C1 segment of cervical spinal cord (tissue), 14 donors: ENCODE measurements around the gene BAZ1A.
"Not testable (repeated sequence)": the region's sequence is repeated elsewhere in the genome, so short reads cannot be mapped to it uniquely, and the experiment has no call there.

ENCODE experiments used
- DNase-seq, 14 donors: peaks; one replicate each; lab custom pipeline; 2025; lab: John Stamatoyannopoulos, UW

Gene BAZ1A

GRCh38 chr14:34792598-34792997, 82.6 kb downstream of the BAZ1A start:
- DNase-seq = no peak

DNA sequence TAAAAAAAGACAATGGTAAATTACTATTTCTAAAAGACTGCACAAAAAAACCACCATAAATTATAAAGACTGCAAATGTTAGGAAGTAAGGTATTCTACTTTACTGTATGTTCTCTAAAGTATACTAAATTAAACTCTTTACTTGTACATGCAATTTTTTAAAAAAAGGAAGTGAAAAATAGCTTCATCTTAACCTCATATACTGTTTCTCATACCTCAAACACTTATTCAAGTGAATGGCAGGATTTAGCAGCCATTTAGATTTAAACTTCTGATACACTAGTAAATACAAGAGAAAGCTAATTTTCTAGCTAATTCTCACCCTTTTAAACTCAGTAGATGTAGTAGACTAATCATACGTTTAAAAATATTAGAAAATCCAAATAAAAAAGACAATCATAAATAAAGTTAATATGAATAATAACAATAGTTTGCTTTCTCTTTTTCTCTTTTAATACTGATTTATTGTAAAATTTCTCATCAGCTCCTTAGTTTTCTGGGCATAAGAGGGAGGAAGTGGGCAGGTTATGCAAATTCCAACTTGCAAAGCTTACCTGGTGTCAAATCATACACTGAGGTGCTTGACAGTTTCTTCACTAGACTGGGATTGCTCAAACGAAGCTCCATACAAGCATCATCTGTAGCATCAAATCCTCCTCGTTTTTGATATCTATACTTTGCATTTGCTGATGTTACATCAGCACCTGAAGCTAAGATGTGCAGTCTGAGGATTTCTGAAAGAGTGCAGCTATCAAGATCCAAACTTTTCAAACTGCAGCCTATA, 89.7 kb downstream of the BAZ1A start:
- DNase-seq = no peak

DNA sequence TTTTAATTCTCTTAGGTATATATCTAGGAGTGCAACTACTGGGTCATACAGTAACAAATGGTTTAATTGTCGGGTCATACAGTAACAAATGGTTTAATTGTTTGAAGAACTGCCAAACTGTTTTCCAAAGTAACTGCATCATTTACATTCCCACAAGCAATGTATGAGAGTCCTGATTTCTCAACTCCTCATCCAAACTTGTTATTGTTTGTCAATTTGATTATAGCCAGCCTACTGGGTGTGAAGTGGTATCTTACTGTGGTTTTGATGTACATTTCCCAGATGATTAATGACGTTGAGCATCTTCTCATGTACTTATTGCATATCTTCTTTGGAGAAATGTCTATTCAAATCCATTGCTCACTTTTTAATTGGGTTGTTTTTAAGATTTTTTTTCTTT, 93.1 kb downstream of the BAZ1A start:
- no peak for DNase-seq

DNA sequence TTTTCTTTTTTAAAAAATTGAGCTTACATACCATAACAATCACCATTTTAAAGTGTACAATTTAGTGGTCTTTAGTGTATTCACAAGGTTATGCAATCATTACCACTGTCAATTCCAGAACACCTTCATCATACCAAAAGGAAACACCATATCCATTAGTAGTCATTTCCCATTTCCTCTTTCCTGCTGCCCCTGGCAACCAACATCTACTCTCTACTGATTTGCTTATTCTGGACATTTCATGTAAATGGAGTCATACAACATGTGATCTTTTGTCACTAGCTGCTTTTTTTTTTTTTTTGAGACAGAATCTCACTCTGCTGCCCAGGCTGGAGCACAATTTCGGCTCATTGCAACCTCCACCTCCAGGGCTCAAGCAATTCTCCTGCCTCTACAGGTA, 93.9 kb downstream of the BAZ1A start:
- DNase-seq = no peak

DNA sequence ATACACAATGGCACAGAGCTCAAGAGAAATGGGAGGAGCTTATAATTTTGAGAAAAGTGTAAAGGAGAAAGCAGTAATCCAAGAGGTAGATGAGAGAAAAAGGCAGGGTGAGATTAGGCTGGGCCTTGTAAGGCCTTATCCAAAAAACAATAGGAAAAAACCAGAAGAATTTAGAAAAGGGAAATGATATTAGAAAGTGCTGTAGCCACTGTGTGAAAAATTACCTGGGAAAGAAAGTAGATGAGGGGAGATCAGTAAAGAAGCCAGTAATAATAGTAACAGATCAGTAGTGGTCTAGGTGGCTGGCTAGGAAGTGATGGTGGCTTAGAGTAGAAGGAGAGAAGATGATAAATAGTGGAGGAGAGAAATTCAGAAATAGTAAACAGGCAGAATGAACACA, 94.5 kb downstream of the BAZ1A start:
- no peak for DNase-seq

- no peak for DNase-seq
Measured at GRCh38 chr14:34778744-34779143, 96.4 kb downstream of the BAZ1A start.

DNA sequence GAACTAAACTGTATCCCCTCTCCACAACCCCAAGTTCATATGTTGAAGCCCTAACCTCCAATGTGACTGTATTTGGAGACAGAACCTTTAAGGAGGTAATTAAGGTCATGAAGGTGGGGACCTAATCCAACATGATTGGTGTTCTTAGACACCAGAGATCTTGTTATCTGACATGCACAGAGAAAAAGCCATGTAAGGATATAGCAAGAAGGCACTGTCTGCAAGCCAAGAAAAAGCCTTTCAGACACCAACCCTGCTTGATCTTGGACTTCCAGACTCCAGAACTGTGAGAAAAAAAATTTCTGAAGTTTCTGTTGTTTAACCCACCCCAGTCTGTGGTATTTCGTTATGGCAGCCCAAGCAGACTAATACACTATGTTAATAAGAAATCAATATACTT, 98.5 kb downstream of the BAZ1A start:
- no peak for DNase-seq

- no peak for DNase-seq
Measured at GRCh38 chr14:34775922-34776321, 99.2 kb downstream of the BAZ1A start.

GRCh38 chr14:34775342-34775741, 99.8 kb downstream of the BAZ1A start:
- no peak for DNase-seq

- no peak for DNase-seq
Measured at GRCh38 chr14:34770901-34771300, 104.3 kb downstream of the BAZ1A start.

GRCh38 chr14:34766606-34767005, 108.6 kb downstream of the BAZ1A start:
- no peak for DNase-seq

- no peak for DNase-seq
Measured at GRCh38 chr14:34766060-34766459, 109.1 kb downstream of the BAZ1A start.

- DNase-seq = no peak
Measured at GRCh38 chr14:34755215-34755614, 119.9 kb downstream of the BAZ1A start.

DNA sequence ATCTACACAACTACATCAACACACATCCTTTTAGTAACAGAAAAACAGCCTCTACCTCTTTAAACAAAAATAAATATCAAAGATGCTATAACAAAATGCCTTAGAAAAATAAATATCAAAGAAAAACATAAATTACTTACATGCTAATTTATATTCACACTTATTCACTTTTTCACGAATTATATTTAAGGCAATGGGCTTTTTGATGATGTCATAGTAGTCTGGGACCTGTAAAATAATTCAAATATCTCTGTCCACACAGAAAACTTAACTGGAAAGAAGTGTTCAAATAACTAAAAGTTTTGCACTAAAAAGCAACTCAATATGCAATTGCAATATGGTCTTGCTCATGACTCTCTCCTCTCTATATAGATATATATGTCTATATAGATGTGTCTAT, 120.5 kb downstream of the BAZ1A start:
- no peak for DNase-seq

DNA sequence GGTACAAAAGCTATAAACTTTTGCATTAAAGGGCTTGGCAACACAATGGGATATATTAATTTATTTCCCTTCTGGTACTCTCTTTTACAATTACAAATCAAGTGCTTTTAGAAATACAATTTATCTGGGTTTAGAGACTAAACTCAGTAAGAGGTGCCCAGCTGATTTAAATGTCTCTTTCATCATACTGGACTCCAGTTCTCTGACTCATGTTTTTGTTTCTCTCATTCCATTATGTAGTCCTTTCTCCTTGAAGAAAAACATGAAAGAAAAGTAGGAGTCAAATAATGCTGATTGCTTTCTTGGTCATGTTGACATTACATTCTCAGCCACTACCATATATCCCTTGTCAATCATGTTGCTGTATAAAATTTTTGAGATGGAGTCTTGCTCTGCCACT, 124.5 kb downstream of the BAZ1A start:
- no peak for DNase-seq

- DNase-seq = no peak
Measured at GRCh38 chr14:34750233-34750632, 124.9 kb downstream of the BAZ1A start.

DNA sequence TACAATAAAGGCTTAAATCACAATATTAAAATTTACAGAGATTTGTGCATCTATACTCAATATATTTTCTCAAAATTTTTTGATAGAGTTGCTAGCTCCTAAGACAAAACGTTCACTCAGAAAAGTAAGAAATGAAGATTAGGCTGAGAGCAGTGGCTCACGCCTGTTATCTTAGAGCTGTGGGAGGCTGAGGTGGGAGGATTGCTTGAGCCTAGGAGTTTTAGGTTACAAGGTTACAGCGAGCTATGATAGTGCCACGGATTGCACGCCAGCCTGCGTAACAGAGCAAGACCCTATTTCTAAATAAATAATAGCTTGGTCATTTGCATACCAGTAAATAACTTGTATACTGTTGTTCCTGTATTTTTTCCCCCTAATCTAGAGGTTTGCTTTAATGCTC, 125.8 kb downstream of the BAZ1A start:
- no peak for DNase-seq

DNA sequence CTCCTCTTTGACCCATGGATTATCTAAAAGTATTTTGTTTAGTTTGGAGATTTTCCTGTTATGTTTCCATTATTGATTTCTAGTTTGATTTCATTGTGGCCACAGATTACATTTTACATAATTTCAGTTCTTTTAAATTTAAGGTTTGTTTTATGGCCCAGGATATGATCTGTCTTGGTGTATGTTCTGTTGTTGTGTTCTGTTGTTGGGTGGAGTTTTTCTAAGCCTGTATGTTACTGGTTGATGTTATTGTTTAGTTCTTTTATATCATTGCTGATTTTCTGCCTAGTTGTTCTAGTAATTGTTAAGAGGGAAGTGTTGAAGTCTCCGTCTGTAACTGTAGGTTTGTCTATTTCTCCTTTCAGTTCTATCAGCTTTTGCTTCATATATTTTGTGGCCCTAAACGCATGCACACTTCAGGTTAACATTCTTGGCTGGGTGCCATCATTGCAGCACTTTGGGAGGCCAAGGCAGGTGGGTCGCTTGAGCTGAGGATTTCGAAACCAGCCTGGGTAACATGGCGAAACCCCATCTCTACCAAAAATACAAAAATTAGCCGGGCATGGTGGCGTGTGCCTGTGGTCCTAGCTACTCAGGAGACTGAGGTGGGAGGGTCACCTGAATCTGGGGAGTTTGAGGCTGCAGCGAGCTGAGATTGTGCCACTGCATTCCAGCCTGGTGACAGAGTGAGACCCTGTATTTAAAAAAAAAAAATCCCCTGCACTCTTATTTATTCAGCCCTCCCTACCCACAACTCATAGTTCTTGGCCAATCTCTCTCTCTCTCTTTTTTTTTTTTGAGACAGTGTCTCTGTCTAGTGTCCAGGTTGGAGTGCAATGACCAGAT, 132.7 kb downstream of the BAZ1A start:
- DNase-seq = no peak

DNA sequence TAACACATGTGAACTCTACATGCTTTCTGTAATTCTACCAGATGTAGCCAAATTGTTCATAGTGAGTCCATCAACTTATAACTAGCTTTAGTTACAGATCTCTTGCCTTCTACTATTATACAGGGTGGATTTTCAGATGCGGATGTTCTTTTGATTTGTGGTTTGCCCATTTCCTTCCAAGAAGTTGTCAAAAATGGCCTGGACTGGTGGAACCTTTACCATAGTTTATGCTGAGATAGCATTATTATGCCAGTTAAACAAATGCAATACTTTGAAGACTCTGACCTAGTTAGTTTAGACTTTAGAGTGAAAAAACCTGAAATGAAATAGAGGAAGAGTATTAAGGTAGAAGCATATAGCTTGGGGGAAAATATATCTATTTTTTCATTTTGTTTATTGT, 133.3 kb downstream of the BAZ1A start:
- no peak for DNase-seq

DNA sequence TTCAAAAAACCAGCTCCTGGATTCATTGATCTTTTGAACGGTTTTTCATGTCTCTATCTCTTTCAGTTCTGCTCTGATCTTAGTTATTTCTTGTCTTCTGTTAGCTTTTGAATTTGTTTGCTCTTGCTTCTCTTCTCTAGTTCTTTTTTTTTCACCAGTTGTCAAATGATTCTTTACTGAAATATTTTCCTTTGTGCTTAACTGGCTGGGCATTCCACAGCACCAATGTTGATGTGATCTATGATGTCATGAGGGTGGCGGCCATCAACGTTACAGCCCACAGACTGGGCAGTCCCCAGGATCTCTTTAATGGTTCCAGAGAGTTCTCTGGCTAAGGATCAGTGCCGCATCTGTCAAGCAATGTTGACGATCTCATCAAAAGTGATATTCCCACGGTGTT, 135.0 kb downstream of the BAZ1A start:
- not testable (repeated sequence) for DNase-seq

DNA sequence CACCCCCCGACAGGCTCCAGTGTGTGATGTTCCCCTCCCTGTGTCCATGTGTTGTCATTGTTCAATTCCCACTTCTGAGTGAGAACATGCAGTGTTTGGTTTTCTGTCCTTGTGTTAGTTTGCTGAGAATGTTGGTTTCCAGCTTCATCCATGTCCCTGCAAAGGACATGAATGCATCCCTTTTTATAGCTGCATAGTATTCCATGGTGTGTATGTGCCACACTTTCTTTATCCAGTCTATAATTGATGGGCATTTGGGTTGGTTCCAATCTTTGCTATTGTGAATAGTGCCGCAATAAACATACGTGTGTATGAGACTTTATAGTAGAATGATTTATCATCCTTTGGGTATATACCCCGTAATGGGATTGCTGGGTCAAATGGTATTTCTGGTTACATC, 138.1 kb downstream of the BAZ1A start:
- DNase-seq = not testable (repeated sequence)

DNA sequence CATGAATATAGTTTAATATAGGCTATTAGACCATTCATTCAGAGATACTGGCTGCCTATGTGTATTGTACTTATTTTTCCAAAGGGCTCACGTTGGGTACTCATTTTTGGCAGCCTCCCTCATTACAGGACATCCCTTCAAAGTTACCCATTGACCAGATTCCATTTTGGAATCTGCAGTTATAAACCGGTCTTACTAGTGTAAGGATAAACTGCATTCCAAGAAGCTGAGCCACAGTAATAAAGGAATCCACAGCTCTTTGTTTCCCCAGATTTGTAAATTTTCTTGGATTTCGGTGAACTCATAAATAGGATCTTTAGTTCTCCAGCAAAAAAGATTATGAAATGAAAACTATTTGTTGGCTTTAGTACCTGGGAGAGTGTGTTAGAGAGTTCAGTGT, 141.9 kb downstream of the BAZ1A start:
- no peak for DNase-seq

- no peak for DNase-seq
Measured at GRCh38 chr14:34732802-34733201, 142.4 kb downstream of the BAZ1A start.
